GM12878 (cell line): ENCODE measurements around the gene MCM8. TPM values are rescaled to one million over a fixed set of nuclear protein-coding genes. Genes with fewer than 3 reads are reported as not detected.

Source experiments
- ATAC-seq: fragments of 200-7000 bp; cut with Tn5 transposase; 3 replicates; pipeline ENCODE4 v1.9.1; 2020; ENCODE audit warnings: mild to moderate bottlenecking, moderate library complexity
- BruUV-seq: library from RNA; stranded (reverse); fragments of 400-500 nt; replicated peaks from 2 replicates; lab custom pipeline; 2021; lab: Mats Ljungman, UMichigan
- CTCF ChIA-PET: fragments of 300-600 bp; sonication (Branson Sonifier 250); formaldehyde crosslinking; extraction: SDS; loops from one replicate; lab custom pipeline; 2021; ENCODE audit warnings: inconsistent platforms; lab: Yijun Ruan, JAX
- POLR2A ChIA-PET: fragments of 350-600 bp; formaldehyde crosslinking; extraction: SDS; loops from one replicate; lab custom pipeline; 2021; ENCODE audit warnings: inconsistent platforms; lab: Charles Lee
- RAD21 ChIA-PET: fragments of 300-600 bp; sonication (Branson Sonifier 250); formaldehyde crosslinking; loops from one replicate; lab custom pipeline; 2023; ENCODE audit warnings: antibody characterized with exemption; ENCODE audit not compliant: unreplicated experiment; lab: Charles Lee
- SMC1A ChIA-PET: fragments of 300-600 bp; sonication (Branson Sonifier 250); formaldehyde crosslinking; loops from one replicate; lab custom pipeline; 2023; ENCODE audit not compliant: unreplicated experiment, uncharacterized antibody; lab: Charles Lee
- DNase-seq: peaks from one replicate; pipeline ENCODE4 v3.0.0-alpha.2; 2011; ENCODE audit warnings: low read depth, low spot score
- FAIRE-seq: peaks from 3 replicates; lab custom pipeline; 2011; peaks lifted over from hg19 to GRCh38; lab: Jason Lieb, UNC
- H2AFZ ChIP-seq: 2 replicates; pipeline ENCODE4 v1.6.0; 2011; ENCODE audit warnings: low read depth, low read length, control low read depth; ENCODE audit not compliant: control insufficient read depth
- H3K27ac ChIP-seq: 2 replicates; pipeline ENCODE4 v1.5.1; 2011; ENCODE audit warnings: control low read depth; ENCODE audit not compliant: control insufficient read depth, insufficient read depth
- H3K27me3 ChIP-seq, 2 experiments: replicated peaks in 1 of 2; 2 replicates each; pipeline versions ENCODE4 v1.6.0 to v1.6.1; 2011; ENCODE audit warnings: low read length in 1 of 2; ENCODE audit not compliant: control insufficient read depth in 2 of 2, insufficient read depth in 2 of 2
- H3K36me3 ChIP-seq, 2 experiments: 2 replicates each; pipeline ENCODE4 v1.5.1; 2011; ENCODE audit warnings: low read length in 1 of 2; ENCODE audit not compliant: control insufficient read depth in 2 of 2, insufficient read depth in 2 of 2
- H3K4me1 ChIP-seq: 2 replicates; pipeline ENCODE4 v1.6.1; 2011; ENCODE audit warnings: mild to moderate bottlenecking, low read length, moderate library complexity, mixed read lengths; ENCODE audit not compliant: control insufficient read depth, insufficient read depth
- H3K4me2 ChIP-seq: 2 replicates; pipeline ENCODE4 v1.6.0; 2011; ENCODE audit warnings: control low read depth; ENCODE audit not compliant: control insufficient read depth, insufficient read depth
- H3K4me3 ChIP-seq: fragments of 200-600 bp; sonication (generic); 2 replicates; pipeline ENCODE4 v1.5.1; 2016
- H3K79me2 ChIP-seq: 2 replicates; pipeline ENCODE4 v1.6.0; 2011; ENCODE audit warnings: low read length; ENCODE audit not compliant: control insufficient read depth, insufficient read depth
- H3K9ac ChIP-seq: 2 replicates; pipeline ENCODE4 v1.8.0; 2011; ENCODE audit warnings: low read length, control low read depth, mixed read lengths; ENCODE audit not compliant: control insufficient read depth, insufficient read depth
- H3K9me3 ChIP-seq: replicated peaks from 3 replicates; pipeline ENCODE4 v1.5.1; 2011; ENCODE audit warnings: mild to moderate bottlenecking, low read length; ENCODE audit not compliant: control insufficient read depth, insufficient read depth
- H4K20me1 ChIP-seq: 2 replicates; pipeline ENCODE4 v1.6.0; 2011; ENCODE audit not compliant: control insufficient read depth, insufficient read depth
- CEBPB ChIP-seq, 2 experiments: fragments of 150-350 bp in 1 of 2; IDR thresholded peaks; 2 replicates each; pipeline ENCODE4 v1.6.1; 2012 to 2014; ENCODE audit warnings: low read depth in 2 of 2, low read length in 2 of 2, borderline replicate concordance in 1 of 2, inconsistent platforms in 1 of 2
- ELK1 ChIP-seq: IDR thresholded peaks from 2 replicates; pipeline ENCODE4 v1.6.1; 2012; ENCODE audit warnings: low read depth, low read length, improper control_type of control experiment
- GABPA ChIP-seq: IDR thresholded peaks from 2 replicates; pipeline ENCODE4 v1.6.1; 2014; ENCODE audit warnings: antibody characterized with exemption, low read depth, mild to moderate bottlenecking, inconsistent platforms
- GATAD2B ChIP-seq: fragments of 450-650 bp; conservative IDR thresholded peaks from 2 replicates; pipeline ENCODE4 v1.6.1; 2017; ENCODE audit warnings: low read depth, mild to moderate bottlenecking, moderate library complexity
- SIN3A ChIP-seq: IDR thresholded peaks from 2 replicates; pipeline ENCODE4 v1.6.1; 2012; ENCODE audit warnings: low read depth, low read length, improper control_type of control experiment
- SUPT20H ChIP-seq: IDR thresholded peaks from 2 replicates; pipeline ENCODE4 v1.6.1; 2011; ENCODE audit warnings: low read depth, mild to moderate bottlenecking, low read length, moderate library complexity, borderline replicate concordance; ENCODE audit not compliant: control insufficient read depth
- YBX1 ChIP-seq: fragments of 450-650 bp; IDR thresholded peaks from 2 replicates; pipeline ENCODE4 v1.6.1; 2016; ENCODE audit warnings: antibody characterized with exemption
- WGBS: methylation state at CpG from one replicate; pipeline ENCODE4 v1.1.6; 2016; ENCODE audit warnings: low lambda C conversion rate; ENCODE audit not compliant: insufficient replicate concordance, insufficient coverage; ENCODE audit errors: missing lambda C conversion rate; 5-methylcytosine and 5-hydroxymethylcytosine counted together
- in situ Hi-C: fragments of 300-500 bp; cut with MboI; formaldehyde crosslinking; loops from 9 replicates; pipeline ENCODE4 v1.14.3; 2018; ENCODE audit warnings: mixed read lengths
- intact Hi-C: fragments of 100-400 bp; cut with micrococcal nuclease; formaldehyde crosslinking; loops from one replicate; pipeline ENCODE4 v1.14.2; 2022; ENCODE audit not compliant: unreplicated experiment
- polyA plus RNA-seq, 11 experiments: library from polyadenylated mRNA; depleted of rRNA in 4 of 11; unstranded in 6 of 11; stranded (reverse) in 5 of 11; fragments of >200 nt; fragmentation: Nextera tagmentation in 4 of 11; fragmentation: Illumina TruSeq in 1 of 11; extraction: Ambion mirVana in 4 of 11; extraction: Trizol in 1 of 11; gene quantifications; 1 replicate in 1 of 11; 2 replicates in 10 of 11; pipeline versions ENCODE4 v1.2.1 to v1.2.3, GENCODE V29; 2011 to 2016; ENCODE audit warnings: inconsistent platforms in 2 of 11, missing spikeins in 2 of 11, low read depth in 1 of 11
- total RNA-seq, 4 experiments: library from RNA; depleted of rRNA in 3 of 4; stranded (reverse); fragments of >200 nt in 3 of 4; fragmentation: Illumina TruSeq in 1 of 4; extraction: Trizol in 1 of 4; gene quantifications; 2 replicates each; pipeline versions ENCODE4 v1.2.1 to v1.2.3, GENCODE V29; 2013 to 2021
- TF ChIP-seq, protein P1 (sequence below): IDR thresholded peaks from 2 replicates; pipeline ENCODE4 v1.6.1; 2011; ENCODE audit warnings: low read depth, mild to moderate bottlenecking, low read length, moderate library complexity, borderline replicate concordance; ENCODE audit errors: extremely low read depth
- TF ChIP-seq, protein P2 (sequence below): fragments of 450-650 bp; IDR thresholded peaks from 2 replicates; pipeline ENCODE4 v1.6.1; 2018; ENCODE audit warnings: mild to moderate bottlenecking, low read depth, moderate library complexity; ENCODE audit not compliant: partially characterized antibody

Gene MCM8
- total and polyA plus RNA-seq, 10 of the 15 experiments (the other 5 are each of a cell fraction or from before 2014, with no cell fraction given), result 3.2 to 28.2 (median 16.0) TPM

GRCh38 chr20:5991623-5992441 lies 41.4 kb downstream of the MCM8 start:
- BruUV-seq, result no TSS peak
- no peak overlapping the region for H3K27ac ChIP-seq
- H4K20me1 ChIP-seq, result no peaks in the 10 kb centered on the region
- no peak for DNase-seq
- intact Hi-C loops, result no loop called here
- SMC1A ChIA-PET, result interaction anchor here (0.8 to 1.0 kb wide), 3 partner anchors 11 to 434 kb away, joined by 3 read pairs; no protein-coding TSS in a partner anchor
- in situ Hi-C loops, result no loop called here
- H3K9ac ChIP-seq, result no peak overlapping the region
- no peaks in the 10 kb centered on the region for H3K27me3 ChIP-seq
- peaks cover 2 to 27% of the 10 kb centered on the region in 2 experiments; a peak in 3 of 4 replicates for H3K36me3 ChIP-seq
- H3K4me1 ChIP-seq, result peaks cover under 1% of the 10 kb centered on the region; the same call in 1 of the 2 replicates
- FAIRE-seq, result no peak
- no peak for TF ChIP-seq SUPT20H
- TF ChIP-seq ELK1, result no peak
- no peak for TF ChIP-seq SIN3A
- TF ChIP-seq, protein P1, sequence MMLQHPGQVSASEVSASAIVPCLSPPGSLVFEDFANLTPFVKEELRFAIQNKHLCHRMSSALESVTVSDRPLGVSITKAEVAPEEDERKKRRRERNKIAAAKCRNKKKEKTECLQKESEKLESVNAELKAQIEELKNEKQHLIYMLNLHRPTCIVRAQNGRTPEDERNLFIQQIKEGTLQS, result no peak
- TF ChIP-seq, protein P2, sequence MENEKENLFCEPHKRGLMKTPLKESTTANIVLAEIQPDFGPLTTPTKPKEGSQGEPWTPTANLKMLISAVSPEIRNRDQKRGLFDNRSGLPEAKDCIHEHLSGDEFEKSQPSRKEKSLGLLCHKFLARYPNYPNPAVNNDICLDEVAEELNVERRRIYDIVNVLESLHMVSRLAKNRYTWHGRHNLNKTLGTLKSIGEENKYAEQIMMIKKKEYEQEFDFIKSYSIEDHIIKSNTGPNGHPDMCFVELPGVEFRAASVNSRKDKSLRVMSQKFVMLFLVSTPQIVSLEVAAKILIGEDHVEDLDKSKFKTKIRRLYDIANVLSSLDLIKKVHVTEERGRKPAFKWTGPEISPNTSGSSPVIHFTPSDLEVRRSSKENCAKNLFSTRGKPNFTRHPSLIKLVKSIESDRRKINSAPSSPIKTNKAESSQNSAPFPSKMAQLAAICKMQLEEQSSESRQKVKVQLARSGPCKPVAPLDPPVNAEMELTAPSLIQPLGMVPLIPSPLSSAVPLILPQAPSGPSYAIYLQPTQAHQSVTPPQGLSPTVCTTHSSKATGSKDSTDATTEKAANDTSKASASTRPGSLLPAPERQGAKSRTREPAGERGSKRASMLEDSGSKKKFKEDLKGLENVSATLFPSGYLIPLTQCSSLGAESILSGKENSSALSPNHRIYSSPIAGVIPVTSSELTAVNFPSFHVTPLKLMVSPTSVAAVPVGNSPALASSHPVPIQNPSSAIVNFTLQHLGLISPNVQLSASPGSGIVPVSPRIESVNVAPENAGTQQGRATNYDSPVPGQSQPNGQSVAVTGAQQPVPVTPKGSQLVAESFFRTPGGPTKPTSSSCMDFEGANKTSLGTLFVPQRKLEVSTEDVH, result no peak
- no peak for TF ChIP-seq YBX1
- no peak for TF ChIP-seq GATAD2B
- no peak for TF ChIP-seq CEBPB (IDR thresholded peaks at IDR 0.05; ENCODE audit: borderline replicate concordance in 1 of 2, low read depth in 2 of 2, low read length in 2 of 2)
- no peak for TF ChIP-seq GABPA
- TF ChIP-seq, all 136 proteins: peak for 0
- no peak overlapping the region for H3K4me2 ChIP-seq
- H3K9me3 ChIP-seq, result no peaks in the 10 kb centered on the region
- 100% methylated on average over 2 of the region's 2 CpGs for WGBS
- H3K4me3 ChIP-seq, result no peak overlapping the region
- ChIA-PET CTCF (interaction anchor here (0.6 to 1.8 kb wide), 3 partner anchors 9 to 11 kb away, joined by 3 to 5 read pairs (median 4); no protein-coding TSS in a partner anchor), POLR2A (no interaction called here), RAD21 (interaction anchor here (0.7 kb wide), 1 partner anchor 463 kb away, joined by 3 read pairs; no protein-coding TSS in a partner anchor)
- ATAC-seq, result no peak
- H2AFZ ChIP-seq, result no peak overlapping the region
- H3K79me2 ChIP-seq, result no peaks in the 10 kb centered on the region
